Left colon (tissue), 2 donors: ENCODE measurements around the gene KCNIP1. TPM values are rescaled to one million over a fixed set of nuclear protein-coding genes. Genes with fewer than 3 reads are reported as not detected.

Experiments
- ATAC-seq: fragments of 200-7000 bp; cut with Tn5 transposase; one replicate; pipeline ENCODE4 v1.9.1; 2020; ENCODE audit warnings: mild to moderate bottlenecking, moderate library complexity
- DNase-seq, 2 donors: peaks; one replicate each; pipeline ENCODE4 v3.0.0-alpha.2; 2020
- intact Hi-C, 2 donors: fragments of 100-400 bp; cut with DNase I in 1 of 2; cut with micrococcal nuclease in 1 of 2; formaldehyde crosslinking; loops; one replicate each; pipeline versions ENCODE4 v1.11.2 to v1.14.0; 2022; cut with DNase I, micrococcal nuclease
- total RNA-seq, 2 donors: library from RNA; stranded (reverse); fragmentation: NEBNext Ultra II Directional; extraction: Animal tissue kit (Norgen Biotek cat#: 25700); gene quantifications; one replicate each; pipeline ENCODE4 v1.2.1, GENCODE V29; 2021
- donor health status: DM: no; HTN: no; CAD: no.
- donor health status: DM: yes; HTN: yes; CAD: no.

Gene KCNIP1
- total RNA-seq, 2 donors from 2014 or later: 0.22 TPM; not detected in 1

GRCh38 chr5:170480260-170480659, 23.6 kb upstream of the KCNIP1 start:
- no peak for ATAC-seq
- no peak for DNase-seq

GRCh38 chr5:170481849-170482248, 22.0 kb upstream of the KCNIP1 start:
- DNase-seq (no peak), ATAC-seq (no peak)
- intact Hi-C loops: no loop called here

More at GRCh38 chr5:170480260-170480659, 23.6 kb upstream of the KCNIP1 start:
- intact Hi-C loops: no loop called here

GRCh38 chr5:170482511-170482910, 21.3 kb upstream of the KCNIP1 start:
- no peak for ATAC-seq
- DNase-seq: no peak
- intact Hi-C loops: no loop called here

GRCh38 chr5:170483701-170484458, 19.9 kb upstream of the KCNIP1 start:
- ATAC-seq: no peak
- no peak for DNase-seq
- intact Hi-C loops: no loop called here

- DNase-seq (no peak), ATAC-seq (no peak)
- intact Hi-C loops: no loop called here
Measured at GRCh38 chr5:170484459-170484831, 19.4 kb upstream of the KCNIP1 start.

- intact Hi-C loops: no loop called here
- ATAC-seq (no peak), DNase-seq (no peak)
Measured at GRCh38 chr5:170484847-170485615, 18.8 kb upstream of the KCNIP1 start.

GRCh38 chr5:170485616-170485911, 18.3 kb upstream of the KCNIP1 start:
- DNase-seq (no peak), ATAC-seq (no peak)
- intact Hi-C loops: no loop called here

- intact Hi-C loops: no loop called here
- no peak for DNase-seq
- ATAC-seq: no peak
Measured at GRCh38 chr5:170486371-170486770, 17.4 kb upstream of the KCNIP1 start.

GRCh38 chr5:170488570-170488969, 15.2 kb upstream of the KCNIP1 start:
- intact Hi-C loops: no loop called here
- ATAC-seq: no peak
- no peak for DNase-seq

- intact Hi-C loops: no loop called here
- ATAC-seq: no peak
- DNase-seq: no peak
Measured at GRCh38 chr5:170489199-170489598, 14.6 kb upstream of the KCNIP1 start.

GRCh38 chr5:170490381-170490780, 13.4 kb upstream of the KCNIP1 start:
- DNase-seq: no peak
- ATAC-seq: no peak
- intact Hi-C loops: no loop called here

GRCh38 chr5:170491479-170491878, 12.3 kb upstream of the KCNIP1 start:
- DNase-seq (no peak), ATAC-seq (no peak)
- intact Hi-C loops: no loop called here

GRCh38 chr5:170493028-170493820, 10.6 kb upstream of the KCNIP1 start:
- intact Hi-C loops: no loop called here
- no peak for DNase-seq
- no peak for ATAC-seq

- DNase-seq (no peak), ATAC-seq (no peak)
- intact Hi-C loops: no loop called here
Measured at GRCh38 chr5:170494041-170494440, 9.8 kb upstream of the KCNIP1 start.

- no peak for ATAC-seq
- intact Hi-C loops: no loop called here
- no peak for DNase-seq
Measured at GRCh38 chr5:170495825-170496661, 7.8 kb upstream of the KCNIP1 start.

GRCh38 chr5:170496662-170497028, 7.2 kb upstream of the KCNIP1 start:
- ATAC-seq: no peak
- DNase-seq: no peak
- intact Hi-C loops: no loop called here

- no peak for DNase-seq
- intact Hi-C loops: no loop called here
- no peak for ATAC-seq
Measured at GRCh38 chr5:170497311-170498038, 6.3 kb upstream of the KCNIP1 start.

- intact Hi-C loops: no loop called here
- no peak for DNase-seq
- ATAC-seq: no peak
Measured at GRCh38 chr5:170498811-170499351, 4.9 kb upstream of the KCNIP1 start.
